HEK293T (cell line): Measurements from ENCODE around the gene PDXP.

Source experiments
- BHLHE40 ChIP-seq: fragments of 450-650 bp; IDR thresholded peaks from 2 replicates; pipeline ENCODE4 v1.6.1; 2016; ENCODE audit warnings: mild to moderate bottlenecking, moderate library complexity, borderline replicate concordance
- FOXM1 ChIP-seq: fragments of 450-650 bp; IDR thresholded peaks from 2 replicates; pipeline ENCODE4 v1.6.1; 2017; ENCODE audit warnings: mild to moderate bottlenecking, borderline replicate concordance
- L3MBTL2 ChIP-seq: fragments of 450-650 bp; conservative IDR thresholded peaks from 2 replicates; pipeline ENCODE4 v1.6.1; 2016; ENCODE audit warnings: mild to moderate bottlenecking
- SP1 ChIP-seq: fragments of 450-650 bp; IDR thresholded peaks from 2 replicates; pipeline ENCODE4 v1.6.1; 2017
- SUZ12 ChIP-seq: fragments of 450-650 bp; IDR thresholded peaks from 2 replicates; pipeline ENCODE4 v1.6.1; 2016; ENCODE audit warnings: mild to moderate bottlenecking
- TARDBP ChIP-seq: fragments of 450-650 bp; IDR thresholded peaks from 2 replicates; pipeline ENCODE4 v1.6.1; 2016
- TF ChIP-seq, protein P1 (sequence below): fragments of 450-650 bp; IDR thresholded peaks from 2 replicates; pipeline ENCODE4 v1.6.1; 2016

DNA sequence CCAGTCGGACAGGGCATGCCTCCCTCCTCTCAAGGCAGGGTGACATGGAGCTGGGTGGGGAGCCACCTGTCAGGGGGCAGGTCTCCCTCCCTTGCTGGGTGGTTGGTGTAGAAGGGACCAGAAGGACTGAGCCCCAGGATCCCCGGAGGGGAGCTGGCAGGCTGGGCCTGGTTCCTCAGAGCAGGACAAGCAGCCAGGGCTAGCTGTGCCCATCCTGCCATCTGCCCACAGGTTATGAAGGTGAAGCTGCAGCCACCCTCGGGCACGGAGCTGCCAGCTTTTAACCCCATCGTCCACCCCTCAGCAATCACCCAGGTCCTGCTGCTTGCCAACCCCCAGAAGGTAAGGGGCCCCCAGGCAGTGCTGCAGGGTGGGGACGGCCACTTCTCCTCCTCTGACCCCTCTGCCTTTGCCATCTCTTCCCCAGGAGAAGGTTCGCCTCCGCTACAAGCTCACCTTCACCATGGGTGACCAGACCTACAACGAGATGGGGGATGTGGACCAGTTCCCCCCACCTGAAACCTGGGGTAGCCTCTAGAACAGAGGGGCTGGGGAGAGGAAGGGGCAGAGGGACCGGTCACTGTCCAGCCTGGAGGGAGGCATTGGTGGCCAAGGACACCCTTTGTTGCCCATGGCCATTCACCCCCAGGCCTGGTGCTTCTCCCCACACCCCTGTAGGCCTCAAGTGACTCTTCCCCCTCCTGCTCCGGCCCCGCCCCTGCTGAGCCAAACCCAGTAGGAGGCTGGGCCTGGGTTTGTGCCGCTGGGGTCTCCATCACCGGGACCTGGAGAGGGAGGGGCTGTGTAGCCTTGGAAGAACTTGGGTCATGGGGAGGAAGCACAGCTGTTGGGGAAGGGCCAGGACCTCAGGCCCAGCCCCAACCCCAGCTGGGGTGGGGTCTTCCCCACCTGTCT is 26.1 kb upstream of the PDXP start:
- TF ChIP-seq FOXM1 = no peak
- TF ChIP-seq, protein P1, sequence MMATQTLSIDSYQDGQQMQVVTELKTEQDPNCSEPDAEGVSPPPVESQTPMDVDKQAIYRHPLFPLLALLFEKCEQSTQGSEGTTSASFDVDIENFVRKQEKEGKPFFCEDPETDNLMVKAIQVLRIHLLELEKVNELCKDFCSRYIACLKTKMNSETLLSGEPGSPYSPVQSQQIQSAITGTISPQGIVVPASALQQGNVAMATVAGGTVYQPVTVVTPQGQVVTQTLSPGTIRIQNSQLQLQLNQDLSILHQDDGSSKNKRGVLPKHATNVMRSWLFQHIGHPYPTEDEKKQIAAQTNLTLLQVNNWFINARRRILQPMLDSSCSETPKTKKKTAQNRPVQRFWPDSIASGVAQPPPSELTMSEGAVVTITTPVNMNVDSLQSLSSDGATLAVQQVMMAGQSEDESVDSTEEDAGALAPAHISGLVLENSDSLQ = no peak
- no peak for TF ChIP-seq L3MBTL2
- TF ChIP-seq SUZ12 = no peak
- TF ChIP-seq BHLHE40 = no peak
- TF ChIP-seq SP1 = no peak
- no peak for TF ChIP-seq TARDBP
